OCI-LY1 (cell line): ENCODE measurements around the gene UCN3.

Source experiments
- EZH2 ChIP-seq: fragments of 200-600 bp; sonication (generic), shearing (Covaris generic); IDR thresholded peaks from 2 replicates; pipeline ENCODE4 v1.8.0; 2017; ENCODE audit warnings: borderline replicate concordance, mixed run types, mild to moderate bottlenecking, antibody characterized with exemption, low read length, moderate library complexity, mixed read lengths
- TF ChIP-seq, protein P1 (sequence below): fragments of 200-600 bp; sonication (generic), shearing (Covaris generic); IDR thresholded peaks from 2 replicates; pipeline ENCODE4 v1.5.1; 2017; ENCODE audit warnings: mild to moderate bottlenecking, antibody characterized with exemption, low read length, moderate library complexity, mixed read lengths

DNA sequence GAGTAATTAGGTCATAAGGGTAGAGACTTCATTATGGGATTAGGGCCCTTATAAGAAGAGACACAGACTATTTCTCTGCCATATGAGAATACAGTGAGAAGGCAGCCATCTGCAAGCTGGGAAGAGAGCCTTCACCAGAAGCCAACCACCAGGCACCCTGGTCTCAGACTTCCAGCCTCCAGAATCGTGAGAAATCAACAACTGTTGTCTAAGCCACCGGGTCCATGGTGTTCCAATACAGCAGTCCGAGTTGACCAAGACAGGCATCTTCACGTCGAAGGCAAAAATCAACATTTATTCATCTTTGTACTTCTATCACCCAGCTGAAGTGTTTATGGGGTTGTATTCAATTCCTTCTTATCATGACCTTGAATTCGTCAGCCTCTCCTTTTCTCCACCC, 34.6 kb downstream of the UCN3 start:
- TF ChIP-seq, protein P1, sequence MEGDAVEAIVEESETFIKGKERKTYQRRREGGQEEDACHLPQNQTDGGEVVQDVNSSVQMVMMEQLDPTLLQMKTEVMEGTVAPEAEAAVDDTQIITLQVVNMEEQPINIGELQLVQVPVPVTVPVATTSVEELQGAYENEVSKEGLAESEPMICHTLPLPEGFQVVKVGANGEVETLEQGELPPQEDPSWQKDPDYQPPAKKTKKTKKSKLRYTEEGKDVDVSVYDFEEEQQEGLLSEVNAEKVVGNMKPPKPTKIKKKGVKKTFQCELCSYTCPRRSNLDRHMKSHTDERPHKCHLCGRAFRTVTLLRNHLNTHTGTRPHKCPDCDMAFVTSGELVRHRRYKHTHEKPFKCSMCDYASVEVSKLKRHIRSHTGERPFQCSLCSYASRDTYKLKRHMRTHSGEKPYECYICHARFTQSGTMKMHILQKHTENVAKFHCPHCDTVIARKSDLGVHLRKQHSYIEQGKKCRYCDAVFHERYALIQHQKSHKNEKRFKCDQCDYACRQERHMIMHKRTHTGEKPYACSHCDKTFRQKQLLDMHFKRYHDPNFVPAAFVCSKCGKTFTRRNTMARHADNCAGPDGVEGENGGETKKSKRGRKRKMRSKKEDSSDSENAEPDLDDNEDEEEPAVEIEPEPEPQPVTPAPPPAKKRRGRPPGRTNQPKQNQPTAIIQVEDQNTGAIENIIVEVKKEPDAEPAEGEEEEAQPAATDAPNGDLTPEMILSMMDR: no peak
- TF ChIP-seq EZH2: no peak
